ENCODE results near the gene DUSP11. TPM values are rescaled to one million over a fixed set of nuclear protein-coding genes. Genes with fewer than 3 reads are reported as not detected.

DUSP11 gene
- total and polyA plus RNA-seq, 2 of the 13 experiments (the other 11 are each of a cell fraction or from before 2014, with no cell fraction given): 30.5 to 36.2 TPM

GRCh38 chr2:73776381-73776780, 3.5 kb downstream of the DUSP11 start:
- Histone ChIP-seq H3K9ac (ENCODE audit: insufficient read depth, low read depth, low read length) (no peak overlapping the region), H3K4me3 (replicated peaks in 1 of 3; ENCODE audit: insufficient read depth in 1 of 3, low read depth in 2 of 3, low read length in 3 of 3) (no peak overlapping the region), H3K4me2 (ENCODE audit: low read depth, low read length) (no peak overlapping the region), H3K27me3 (ENCODE audit: control insufficient read depth in 1 of 2, insufficient read depth in 2 of 2, low read length in 2 of 2) (no peaks in the 10 kb centered on the region; a peak in 1 of 5 replicates), H3K4me1 (ENCODE audit: insufficient read depth, low read length) (peaks cover 19% of the 10 kb centered on the region), H4K20me1 (ENCODE audit: insufficient read depth, low read length) (no peaks in the 10 kb centered on the region), H3K27ac (ENCODE audit: extremely low read length, insufficient read depth, low read length) (no peak overlapping the region), H3K79me2 (ENCODE audit: insufficient read depth, low read length) (peaks cover 26% of the 10 kb centered on the region), H2AFZ (ENCODE audit: low read length) (no peak overlapping the region), H3K9me3 (ENCODE audit: low read length) (no peaks in the 10 kb centered on the region), H3K36me3 (replicated peaks in 1 of 2; ENCODE audit: control insufficient read depth in 1 of 2, insufficient read depth in 2 of 2, low read length in 2 of 2) (peaks cover 13 to 46% of the 10 kb centered on the region in 2 experiments)
- CTCF ChIA-PET (ENCODE audit: low intra/inter-chr PET ratio, low total read pairs): no interaction called here
- ATAC-seq (no peak), FAIRE-seq (no peak), DNase-seq (ENCODE audit: low spot score) (no peak)
- POLR2A ChIA-PET: no interaction called here
- intact Hi-C loops (cut with micrococcal nuclease; ENCODE audit: unreplicated experiment): no loop called here
- WGBS (ENCODE audit: low lambda C conversion rate): 97% methylated on average over 4 of the region's 4 CpGs
- in situ Hi-C loops (cut with HindIII; ENCODE audit: extremely low pct_ligation_motif_present, low pct_unique_long_range_greater_than_20kb): no loop called here
- no TSS peak for BruUV-seq (replicated peaks)
- no peak for TF ChIP-seq NR2F1 (CRISPR knock-in tag; IDR thresholded peaks at IDR 0.05)
- TF ChIP-seq KAT7 (CRISPR knock-in tag; IDR thresholded peaks at IDR 0.05; ENCODE audit: borderline replicate concordance): no peak
- no peak for TF ChIP-seq MLX (CRISPR knock-in tag; IDR thresholded peaks at IDR 0.05)
- TF ChIP-seq HMGXB4 (CRISPR knock-in tag; IDR thresholded peaks at IDR 0.05; ENCODE audit: borderline replicate concordance in 1 of 2, low read depth in 1 of 2): no peak
- no peak for TF ChIP-seq FOSL2 (CRISPR knock-in tag; IDR thresholded peaks at IDR 0.05)
- no peak for TF ChIP-seq ZEB1 (IDR thresholded peaks at IDR 0.05; ENCODE audit: insufficient replicate concordance, low read depth)
- no peak for TF ChIP-seq GPBP1L1 (CRISPR knock-in tag; IDR thresholded peaks at IDR 0.05)
- TF ChIP-seq PATZ1 (CRISPR knock-in tag; IDR thresholded peaks at IDR 0.05): no peak
- no peak for TF ChIP-seq ZNF513 (CRISPR knock-in tag; conservative IDR thresholded peaks at IDR 0.05)
